ENCODE measurements around the gene KIF15.

GRCh38 chr3:44764248-44764647 lies 2.7 kb downstream of the KIF15 start:
- TF ChIP-seq CTCF (conservative IDR thresholded peaks at IDR 0.05; ENCODE audit: low read depth, low read length): no peak
- no peak for TF ChIP-seq EZH2 (IDR thresholded peaks at IDR 0.05; ENCODE audit: borderline replicate concordance, low read depth, low read length, poor library complexity, severe bottlenecking)

Measured in A673 (cell line).